IMR-90 (cell line): ENCODE data around the gene MIS18A. TPM values are rescaled to one million over a fixed set of nuclear protein-coding genes. Genes with fewer than 3 reads are reported as not detected.

Experiments
- ATAC-seq: fragments of 200-7000 bp; cut with Tn5 transposase; 2 replicates; pipeline ENCODE4 v1.9.1; 2020; ENCODE audit warnings: low read depth, mild to moderate bottlenecking, moderate library complexity
- BruUV-seq: library from RNA; stranded (reverse); fragments of 400-500 nt; replicated peaks from 2 replicates; lab custom pipeline; 2021; lab: Mats Ljungman, UMichigan
- CTCF ChIA-PET: fragments of 300-600 bp; formaldehyde crosslinking; extraction: SDS; loops from one replicate; lab custom pipeline; 2021; ENCODE audit warnings: antibody characterized with exemption; lab: Yijun Ruan, JAX
- POLR2A ChIA-PET: fragments of 300-600 bp; sonication (Branson Sonifier 250); formaldehyde crosslinking; loops from one replicate; lab custom pipeline; 2022; ENCODE audit warnings: antibody characterized with exemption; ENCODE audit not compliant: unreplicated experiment; lab: Charles Lee
- DNase-seq: peaks from one replicate; pipeline ENCODE4 v3.0.0; 2013
- H2AFZ ChIP-seq: replicated peaks from 2 replicates; pipeline ENCODE3; 2013; ENCODE audit warnings: low read length, mild to moderate bottlenecking; ENCODE audit not compliant: poor library complexity
- H2AK5ac ChIP-seq: 2 replicates; pipeline ENCODE4 v1.6.1; 2013; ENCODE audit warnings: low read depth, low read length, inconsistent platforms
- H2AK9ac ChIP-seq: replicated peaks from 2 replicates; pipeline ENCODE3; 2013; ENCODE audit warnings: mild to moderate bottlenecking, low read depth, low read length, moderate library complexity; ENCODE audit not compliant: poor library complexity
- H2BK120ac ChIP-seq: 2 replicates; pipeline ENCODE4 v1.6.1; 2013; ENCODE audit warnings: low read depth, low read length, inconsistent platforms
- H2BK15ac ChIP-seq: 3 replicates; pipeline ENCODE4 v1.6.1; 2013; ENCODE audit warnings: low read depth, low read length, inconsistent platforms
- H2BK20ac ChIP-seq: 2 replicates; pipeline ENCODE4 v1.6.1; 2013; ENCODE audit warnings: low read depth, mild to moderate bottlenecking, inconsistent platforms, low read length, moderate library complexity
- H2BK5ac ChIP-seq: 2 replicates; pipeline ENCODE4 v1.6.1; 2013; ENCODE audit warnings: mild to moderate bottlenecking, low read depth, low read length, inconsistent platforms; ENCODE audit not compliant: poor library complexity, severe bottlenecking
- H3K14ac ChIP-seq: replicated peaks from 2 replicates; pipeline ENCODE4 v1.6.1; 2013; ENCODE audit warnings: low read depth, low read length, inconsistent platforms
- H3K18ac ChIP-seq: 2 replicates; pipeline ENCODE4 v1.6.1; 2013; ENCODE audit warnings: low read depth, low read length, control low read depth
- H3K23ac ChIP-seq: 2 replicates; pipeline ENCODE4 v1.6.1; 2013; ENCODE audit warnings: low read depth, low read length, inconsistent platforms
- H3K27ac ChIP-seq: 2 replicates; pipeline ENCODE4 v1.5.1; 2013; ENCODE audit warnings: mild to moderate bottlenecking, control low read depth, low read length; ENCODE audit not compliant: insufficient read depth
- H3K27me3 ChIP-seq: 2 replicates; pipeline ENCODE4 v1.6.1; 2013; ENCODE audit warnings: low read length; ENCODE audit not compliant: control insufficient read depth, insufficient read depth
- H3K36me3 ChIP-seq: 2 replicates; pipeline ENCODE4 v1.6.1; 2013; ENCODE audit warnings: low read length, mixed read lengths; ENCODE audit not compliant: control insufficient read depth, insufficient read depth
- H3K4ac ChIP-seq: 2 replicates; pipeline ENCODE4 v1.6.1; 2013; ENCODE audit warnings: low read depth, low read length, inconsistent platforms
- H3K4me1 ChIP-seq: 2 replicates; pipeline ENCODE4 v1.6.1; 2013; ENCODE audit warnings: low read length, mixed read lengths; ENCODE audit not compliant: control insufficient read depth, insufficient read depth
- H3K4me2 ChIP-seq: 2 replicates; pipeline ENCODE4 v1.6.1; 2013; ENCODE audit warnings: low read depth, mild to moderate bottlenecking, control low read depth, low read length, moderate library complexity
- H3K4me3 ChIP-seq: 2 replicates; pipeline ENCODE4 v1.5.1; 2013; ENCODE audit warnings: low read depth, mild to moderate bottlenecking, control low read depth, low read length, moderate library complexity; ENCODE audit not compliant: insufficient read depth
- H3K56ac ChIP-seq: 2 replicates; pipeline ENCODE4 v1.6.1; 2013; ENCODE audit warnings: low read length, inconsistent platforms; ENCODE audit not compliant: insufficient read depth; ENCODE audit errors: extremely low read depth
- H3K79me1 ChIP-seq, 2 experiments: 2 replicates each; pipeline ENCODE4 v1.6.1; 2013; ENCODE audit warnings: low read length in 2 of 2, inconsistent platforms in 1 of 2, low read depth in 1 of 2
- H3K9ac ChIP-seq: 2 replicates; pipeline ENCODE4 v1.6.1; 2013; ENCODE audit warnings: low read depth, low read length, control low read depth
- H3K9me1 ChIP-seq: 2 replicates; pipeline ENCODE4 v1.6.1; 2013; ENCODE audit warnings: low read length, inconsistent platforms; ENCODE audit not compliant: insufficient read depth
- H3K9me3 ChIP-seq: 2 replicates; pipeline ENCODE4 v1.6.1; 2013; ENCODE audit warnings: low read length; ENCODE audit not compliant: control insufficient read depth, insufficient read depth
- H4K20me1 ChIP-seq: 2 replicates; pipeline ENCODE4 v1.6.1; 2013; ENCODE audit warnings: low read length, inconsistent platforms; ENCODE audit not compliant: insufficient read depth
- H4K5ac ChIP-seq: 2 replicates; pipeline ENCODE4 v1.6.1; 2013; ENCODE audit warnings: mild to moderate bottlenecking, low read depth, low read length, control low read depth
- H4K8ac ChIP-seq, 2 experiments: 2 replicates each; pipeline ENCODE4 v1.6.1; 2013; ENCODE audit warnings: low read depth in 2 of 2, low read length in 2 of 2, control low read depth in 1 of 2, inconsistent platforms in 1 of 2
- H4K91ac ChIP-seq: 2 replicates; pipeline ENCODE4 v1.6.1; 2013; ENCODE audit warnings: low read depth, low read length, inconsistent platforms; ENCODE audit not compliant: insufficient read depth
- BHLHE40 ChIP-seq: fragments of 150-350 bp; IDR thresholded peaks from 2 replicates; pipeline ENCODE4 v1.6.1; 2016; ENCODE audit warnings: mild to moderate bottlenecking, low read depth, low read length
- CHD1 ChIP-seq: IDR thresholded peaks from 2 replicates; pipeline ENCODE4 v1.6.1; 2012; ENCODE audit warnings: low read depth, low read length, improper control_type of control experiment
- MAFK ChIP-seq: IDR thresholded peaks from 2 replicates; pipeline ENCODE4 v1.6.1; 2012; ENCODE audit warnings: low read depth, low read length, improper control_type of control experiment
- MAZ ChIP-seq: IDR thresholded peaks from 2 replicates; pipeline ENCODE4 v1.6.1; 2012; ENCODE audit warnings: low read depth, mild to moderate bottlenecking, low read length, improper control_type of control experiment, moderate library complexity, borderline replicate concordance
- NFE2L2 ChIP-seq: fragments of 150-350 bp; IDR thresholded peaks from 2 replicates; pipeline ENCODE4 v1.6.1; 2016; ENCODE audit warnings: low read depth, mild to moderate bottlenecking, low read length
- POLR2A ChIP-seq: IDR thresholded peaks from 2 replicates; pipeline ENCODE4 v1.6.1; 2012; ENCODE audit warnings: mild to moderate bottlenecking, low read depth, low read length
- RAD21 ChIP-seq: IDR thresholded peaks from 2 replicates; pipeline ENCODE4 v1.6.1; 2012; ENCODE audit warnings: low read length, improper control_type of control experiment
- RFX5 ChIP-seq: IDR thresholded peaks from 2 replicates; pipeline ENCODE4 v1.8.0; 2012; ENCODE audit warnings: low read depth, mild to moderate bottlenecking, low read length, moderate library complexity
- SMC3 ChIP-seq: fragments of 150-350 bp; IDR thresholded peaks from 2 replicates; pipeline ENCODE4 v1.6.1; 2016; ENCODE audit warnings: low read depth, mild to moderate bottlenecking, antibody characterized with exemption, low read length, moderate library complexity
- WGBS, 2 experiments: methylation state at CpG; one replicate each; pipeline versions ENCODE4 v1.1.5 to v1.1.7; 2013; ENCODE audit warnings: missing lambda C conversion rate in 2 of 2; ENCODE audit not compliant: insufficient read length in 1 of 2; ENCODE audit errors: extremely low coverage in 2 of 2; 5-methylcytosine and 5-hydroxymethylcytosine counted together
- dilution Hi-C: fragments of 300-500 bp; cut with HindIII; formaldehyde crosslinking; loops from one replicate; pipeline ENCODE4 v1.14.3; 2018; ENCODE audit warnings: low sequenced_read_pairs; ENCODE audit not compliant: unreplicated experiment
- in situ Hi-C: fragments of 300-500 bp; cut with MboI; formaldehyde crosslinking; loops from 3 replicates; pipeline ENCODE4 v1.14.3; 2019; ENCODE audit warnings: low sequenced_read_pairs, inconsistent platforms, mixed read lengths
- intact Hi-C: fragments of 100-400 bp; cut with micrococcal nuclease; formaldehyde crosslinking; loops from 2 replicates; pipeline ENCODE4 v1.10.0; 2022
- polyA plus RNA-seq, 3 experiments: library from polyadenylated mRNA; depleted of rRNA; stranded (reverse); fragments of >200 nt; gene quantifications; 2 replicates each; pipeline ENCODE4 v1.2.3, GENCODE V29; 2012; ENCODE audit warnings: low replicate concordance in 1 of 3
- total RNA-seq: library from RNA; depleted of rRNA; stranded (reverse); fragments of >200 nt; gene quantifications from 2 replicates; pipeline ENCODE4 v1.2.3, GENCODE V29; 2012

MIS18A gene
- total and polyA plus RNA-seq, 2 of the 4 experiments (the other 2 are of a cell fraction) = 4.5 to 7.6 TPM

DNA sequence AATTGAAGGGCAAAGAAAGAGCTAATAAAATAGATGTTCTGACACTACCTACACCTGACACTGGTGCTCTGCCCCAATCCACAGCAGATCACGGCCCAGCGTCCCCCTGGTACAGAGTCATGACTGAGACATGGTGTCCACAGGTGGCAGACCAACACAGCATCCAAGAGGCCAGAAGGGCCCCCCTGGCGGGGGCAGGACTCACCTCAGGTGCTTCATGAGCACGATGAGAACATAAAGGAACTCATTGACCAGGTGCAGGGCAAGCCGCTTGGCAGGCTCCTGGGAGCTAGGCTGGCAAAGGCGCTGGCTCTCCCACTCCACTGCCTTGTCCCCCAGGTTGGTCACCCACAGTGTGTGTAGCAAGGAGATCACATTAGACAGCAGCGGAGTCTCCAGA, 40.2 kb upstream of the MIS18A start:
- H3K23ac ChIP-seq = no peak overlapping the region
- TF ChIP-seq NFE2L2 = no peak
- no peak for TF ChIP-seq MAZ
- no peak for TF ChIP-seq RFX5
- TF ChIP-seq RAD21 = no peak
- no peak for TF ChIP-seq BHLHE40
- no peak for TF ChIP-seq POLR2A
- no peak for TF ChIP-seq MAFK
- TF ChIP-seq CHD1 = no peak
- no peak for TF ChIP-seq SMC3
- H3K9me1 ChIP-seq = peaks cover 5% of the 10 kb centered on the region; the same call in 1 of the 2 replicates
- H3K14ac ChIP-seq = no peak overlapping the region
- H3K27me3 ChIP-seq = no peaks in the 10 kb centered on the region
- H2BK20ac ChIP-seq = no peak overlapping the region
- H2BK15ac ChIP-seq = no peak overlapping the region
- H3K27ac ChIP-seq = no peak overlapping the region
- H2BK5ac ChIP-seq = no peak overlapping the region
- no peak overlapping the region for H3K4ac ChIP-seq
- H3K4me2 ChIP-seq = no peak overlapping the region
- no peak overlapping the region for H3K4me3 ChIP-seq
- peaks cover 77% of the 10 kb centered on the region for H3K36me3 ChIP-seq
- H3K9ac ChIP-seq = no peak overlapping the region
- peaks cover 3 to 6% of the 10 kb centered on the region in 2 experiments; a peak in 1 of 4 replicates for H3K79me1 ChIP-seq
- H4K8ac ChIP-seq = no peak overlapping the region
- no peak overlapping the region for H2BK120ac ChIP-seq
- no peaks in the 10 kb centered on the region for H3K4me1 ChIP-seq
- DNase-seq (no peak), ATAC-seq (no peak)
- H4K20me1 ChIP-seq = no peaks in the 10 kb centered on the region; the same call in none of the 2 replicates
- intact Hi-C loops (no loop called here), dilution Hi-C loops (no loop called here), in situ Hi-C loops (no loop called here)
- H2AK5ac ChIP-seq = no peak overlapping the region
- H3K18ac ChIP-seq = no peak overlapping the region
- WGBS, 2 experiments = 87% methylated on average over 3 of the region's 7 CpGs; no CpG with 5 or more reads in 1 of the 2 experiments
- no peak overlapping the region for H2AFZ ChIP-seq
- H3K56ac ChIP-seq = no peak overlapping the region
- BruUV-seq = no TSS peak
- H2AK9ac ChIP-seq = no peak overlapping the region
- H4K5ac ChIP-seq = no peak overlapping the region
- H4K91ac ChIP-seq = no peak overlapping the region
- CTCF ChIA-PET = no interaction called here
- POLR2A ChIA-PET = no interaction called here
- no peaks in the 10 kb centered on the region for H3K9me3 ChIP-seq
